AG09309 (cell line): ENCODE measurements around the gene TAF5L.

Source experiments
- DNase-seq: peaks from one replicate; pipeline ENCODE4 v3.0.0-alpha.2; 2010; ENCODE audit warnings: low read depth
- H3K4me3 ChIP-seq: 2 replicates; pipeline ENCODE4 v1.5.1; 2011; ENCODE audit warnings: mild to moderate bottlenecking, low read depth, low read length, moderate library complexity; ENCODE audit not compliant: control insufficient read depth
- TF ChIP-seq, protein P1 (sequence below): IDR thresholded peaks from 2 replicates; pipeline ENCODE4 v1.5.1; 2011; ENCODE audit warnings: mild to moderate bottlenecking, low read depth, low read length, inconsistent platforms; ENCODE audit not compliant: insufficient read depth, control insufficient read depth; ENCODE audit errors: missing control alignments

TAF5L gene

DNA sequence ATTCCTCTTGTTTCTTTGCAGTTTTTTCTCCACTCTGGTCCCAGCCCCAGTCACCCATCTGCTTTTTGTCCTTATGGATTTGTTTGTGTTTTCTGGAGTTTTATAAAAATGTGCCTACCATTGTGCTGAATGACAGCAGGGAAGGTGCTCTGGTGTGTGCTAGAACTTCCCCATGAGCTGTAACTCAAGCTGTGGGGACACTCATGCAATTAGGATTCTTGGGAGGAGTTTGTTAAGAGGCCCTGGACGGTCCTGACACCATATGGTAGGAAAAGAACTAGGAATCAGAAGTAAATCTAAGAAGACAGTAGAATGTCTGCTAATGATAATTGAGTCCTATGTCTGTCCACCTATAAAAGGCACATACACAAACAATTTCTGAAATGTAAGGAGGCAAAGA, 27.5 kb upstream of the TAF5L start:
- no peak for DNase-seq
- H3K4me3 ChIP-seq = no peak overlapping the region
- TF ChIP-seq, protein P1, sequence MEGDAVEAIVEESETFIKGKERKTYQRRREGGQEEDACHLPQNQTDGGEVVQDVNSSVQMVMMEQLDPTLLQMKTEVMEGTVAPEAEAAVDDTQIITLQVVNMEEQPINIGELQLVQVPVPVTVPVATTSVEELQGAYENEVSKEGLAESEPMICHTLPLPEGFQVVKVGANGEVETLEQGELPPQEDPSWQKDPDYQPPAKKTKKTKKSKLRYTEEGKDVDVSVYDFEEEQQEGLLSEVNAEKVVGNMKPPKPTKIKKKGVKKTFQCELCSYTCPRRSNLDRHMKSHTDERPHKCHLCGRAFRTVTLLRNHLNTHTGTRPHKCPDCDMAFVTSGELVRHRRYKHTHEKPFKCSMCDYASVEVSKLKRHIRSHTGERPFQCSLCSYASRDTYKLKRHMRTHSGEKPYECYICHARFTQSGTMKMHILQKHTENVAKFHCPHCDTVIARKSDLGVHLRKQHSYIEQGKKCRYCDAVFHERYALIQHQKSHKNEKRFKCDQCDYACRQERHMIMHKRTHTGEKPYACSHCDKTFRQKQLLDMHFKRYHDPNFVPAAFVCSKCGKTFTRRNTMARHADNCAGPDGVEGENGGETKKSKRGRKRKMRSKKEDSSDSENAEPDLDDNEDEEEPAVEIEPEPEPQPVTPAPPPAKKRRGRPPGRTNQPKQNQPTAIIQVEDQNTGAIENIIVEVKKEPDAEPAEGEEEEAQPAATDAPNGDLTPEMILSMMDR = no peak

DNA sequence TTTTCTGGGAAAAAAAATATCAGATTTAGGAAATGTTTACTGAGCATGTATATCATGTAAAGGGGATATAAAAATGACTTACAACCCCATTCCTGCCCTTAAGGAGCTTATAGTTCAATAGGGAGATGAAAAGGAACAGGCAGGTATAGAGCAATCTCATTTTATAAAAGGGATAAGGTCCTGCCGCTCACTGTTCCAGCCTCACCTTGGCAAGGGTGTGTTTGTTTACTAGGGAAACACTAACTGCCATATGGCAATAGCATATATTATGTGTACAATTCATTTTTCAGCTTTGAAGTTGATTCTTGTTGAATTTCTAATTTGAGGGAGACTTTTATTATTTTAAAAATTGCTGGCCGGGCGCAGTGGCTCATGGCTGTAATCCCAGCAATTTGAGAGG, 25.6 kb upstream of the TAF5L start:
- DNase-seq = no peak
- H3K4me3 ChIP-seq = no peak overlapping the region
- TF ChIP-seq, protein P1 = no peak

DNA sequence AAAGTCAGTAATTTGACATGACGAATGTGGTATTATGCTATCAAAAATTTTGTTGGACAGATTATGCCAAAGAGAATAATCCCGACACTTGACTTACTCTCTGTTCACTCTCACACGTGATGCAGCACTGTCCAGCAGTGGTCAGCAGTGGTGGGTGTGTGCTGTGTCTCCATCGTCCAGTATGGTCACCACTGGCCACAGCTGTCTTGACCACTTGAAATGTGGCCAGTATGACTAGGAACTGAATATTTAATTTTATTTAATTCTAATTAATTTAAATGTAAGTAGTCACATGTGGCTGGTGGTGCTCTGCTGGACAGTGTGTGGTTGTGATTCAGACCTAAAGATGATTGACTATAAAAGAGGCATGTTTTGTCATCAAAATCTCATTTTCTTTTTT, 24.1 kb upstream of the TAF5L start:
- H3K4me3 ChIP-seq = no peak overlapping the region
- TF ChIP-seq, protein P1 = no peak
- no peak for DNase-seq

DNA sequence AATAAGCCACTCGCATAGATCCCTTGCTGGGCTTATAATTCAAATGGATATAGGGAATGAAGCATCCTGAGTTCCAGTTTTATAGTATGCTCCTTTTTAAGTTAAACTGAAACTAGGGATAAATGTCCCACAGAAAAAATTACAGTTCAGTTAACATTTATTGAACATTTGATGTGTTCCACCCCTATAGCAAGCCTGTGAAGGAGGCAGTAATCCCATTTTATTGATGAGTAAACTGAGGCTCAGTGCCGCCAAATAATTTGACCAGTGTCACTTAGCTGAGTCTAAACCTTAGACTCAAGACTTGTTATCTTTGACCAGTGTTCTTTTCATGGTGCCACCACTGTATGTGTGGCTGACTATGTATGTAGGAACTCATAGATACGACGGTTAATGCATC, 22.5 kb upstream of the TAF5L start:
- DNase-seq = no peak
- no peak overlapping the region for H3K4me3 ChIP-seq
- TF ChIP-seq, protein P1 = no peak

DNA sequence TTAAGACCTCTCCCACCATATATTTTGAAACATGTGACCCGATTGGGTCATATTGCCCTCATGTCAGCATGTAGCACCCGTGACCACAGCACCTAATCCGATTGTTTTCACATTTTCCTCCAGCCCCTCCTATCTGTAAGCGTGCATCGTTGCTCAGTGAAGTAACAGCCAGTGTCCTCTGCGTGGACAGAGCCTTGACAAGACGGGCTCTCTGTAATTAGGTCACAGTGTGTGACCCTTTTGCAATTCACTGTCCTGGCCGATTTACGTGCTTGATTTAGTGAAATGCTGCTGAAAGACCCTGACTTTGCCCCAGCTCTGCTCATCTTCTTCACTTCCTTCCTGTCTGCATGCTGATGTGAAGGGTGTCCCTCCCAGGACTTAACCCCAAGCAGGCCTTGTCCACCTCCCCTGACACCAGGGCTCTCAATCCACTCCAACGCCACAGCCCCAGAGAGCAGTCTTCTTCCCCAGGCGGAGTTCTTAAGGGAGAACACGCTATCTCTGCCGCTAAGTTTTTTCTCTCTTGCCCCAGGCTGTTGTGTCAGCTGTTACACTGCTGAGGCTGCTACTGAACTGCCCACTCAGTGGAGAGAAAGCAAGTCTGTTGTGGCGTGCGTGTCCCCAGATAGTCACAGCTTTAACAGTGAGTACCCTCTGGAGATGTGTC, 19.5 kb upstream of the TAF5L start:
- H3K4me3 ChIP-seq = no peak overlapping the region
- TF ChIP-seq, protein P1 = no peak
- DNase-seq = no peak

DNA sequence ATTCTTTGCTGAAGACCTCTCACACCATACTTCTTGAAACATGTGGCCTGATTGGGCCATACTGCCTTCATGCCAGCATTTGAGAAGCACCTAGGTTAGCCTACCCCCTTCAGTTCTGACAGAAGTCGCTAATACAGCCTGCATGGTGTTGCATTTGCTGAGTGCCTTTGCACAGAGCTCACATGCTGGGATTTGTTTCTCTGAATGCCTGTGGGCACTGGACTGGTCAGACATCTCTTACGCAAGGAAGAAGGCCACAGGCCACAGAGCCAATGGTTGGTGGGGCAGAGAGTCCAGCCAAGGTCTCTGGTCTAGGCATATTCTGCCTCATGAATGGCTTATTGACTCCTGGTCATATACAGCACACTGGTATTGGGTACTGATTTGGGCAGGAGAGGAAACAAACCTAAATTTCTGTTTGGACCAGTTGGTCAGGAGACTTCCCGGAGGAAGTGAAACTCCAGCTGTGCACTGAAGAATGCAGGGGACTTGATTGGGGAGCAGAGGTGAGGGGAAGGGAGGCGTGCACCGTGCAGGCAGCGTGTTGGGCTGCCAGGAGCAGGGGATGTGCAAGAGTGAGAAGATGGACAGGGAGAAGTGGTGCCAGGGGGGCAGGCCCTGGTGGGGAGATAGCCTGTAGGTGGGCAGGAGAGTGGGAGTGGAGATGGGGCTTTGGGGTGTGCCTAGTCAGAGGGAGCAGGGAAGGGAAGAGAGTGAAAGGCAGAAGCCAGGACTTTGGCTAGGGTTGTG, 18.2 kb upstream of the TAF5L start:
- TF ChIP-seq, protein P1 = no peak
- DNase-seq = no peak
- H3K4me3 ChIP-seq = no peak overlapping the region

DNA sequence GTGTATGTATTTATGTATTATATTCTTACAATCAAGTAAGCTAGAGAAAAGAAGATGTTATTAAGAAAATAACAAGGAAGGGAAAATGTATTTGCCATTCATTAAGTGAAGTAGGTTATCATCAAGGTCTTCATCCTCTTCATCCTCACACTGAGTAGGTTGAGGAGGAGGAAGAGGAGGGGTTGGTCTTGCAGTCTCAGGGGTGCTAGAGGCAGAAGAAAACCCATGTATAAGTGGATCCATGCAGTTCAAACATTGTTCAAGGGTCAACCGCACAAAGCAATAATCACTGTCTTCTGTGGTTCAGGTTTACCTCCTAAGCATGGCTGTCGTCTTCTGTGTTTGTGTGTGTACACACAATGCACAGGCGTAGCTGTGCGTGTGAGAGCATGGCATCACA, 17.0 kb upstream of the TAF5L start:
- no peak for DNase-seq
- TF ChIP-seq, protein P1 = no peak
- H3K4me3 ChIP-seq = no peak overlapping the region
